Esophagus squamous epithelium (tissue), 4 donors: Measurements from ENCODE around the gene CXCR4.

Source experiments
- CTCF ChIP-seq, 6 experiments: fragments of 450-650 bp in 4 of 6; fragments of 200-600 bp in 2 of 6; sonication (generic) in 2 of 6; IDR thresholded peaks; one replicate each; pipeline ENCODE4 v1.5.1; 2016 to 2019; ENCODE audit warnings: antibody characterized with exemption in 6 of 6, mild to moderate bottlenecking in 4 of 6, moderate library complexity in 4 of 6
- POLR2A ChIP-seq, 4 donors: fragments of 450-650 bp; IDR thresholded peaks; one replicate each; pipeline ENCODE4 v1.6.1; 2017; ENCODE audit warnings: antibody characterized with exemption in 4 of 4, mild to moderate bottlenecking in 4 of 4, moderate library complexity in 3 of 4

- TF ChIP-seq POLR2A (IDR thresholded peaks at IDR 0.05), result no peak
- TF ChIP-seq CTCF (IDR thresholded peaks at IDR 0.05), result no peak
Observed at GRCh38 chr2:136128905-136129304, 11.0 kb upstream of the CXCR4 start.
